ENCODE measurements around the gene CADM4. TPM values are rescaled to one million over a fixed set of nuclear protein-coding genes. Genes with fewer than 3 reads are reported as not detected.

Gene CADM4
- total and polyA plus RNA-seq, 2 of the 8 experiments (the other 6 are each of a cell fraction or from before 2014, with no cell fraction given) = 13.5 to 25.0 TPM

DNA sequence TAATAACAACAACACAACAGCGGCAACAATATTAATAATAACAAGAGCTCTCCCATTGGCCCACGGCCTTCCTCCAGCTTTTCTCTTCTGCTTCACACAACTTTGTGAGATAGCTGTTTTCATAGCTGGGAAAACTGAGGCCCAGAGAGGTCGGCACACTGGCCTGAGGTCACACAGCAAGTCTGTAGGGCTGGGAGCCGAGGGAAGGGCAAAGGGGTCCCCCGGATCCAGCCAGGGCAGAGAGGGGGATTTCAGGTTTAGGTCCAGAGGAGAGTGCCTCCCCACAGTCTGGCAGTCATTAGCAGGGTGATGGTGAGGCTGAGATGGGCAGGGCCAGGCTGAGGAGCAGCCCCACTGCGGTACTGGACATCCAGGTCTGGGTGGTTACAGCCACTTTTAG is 9.0 kb upstream of the CADM4 start (continued):
- no peak for TF ChIP-seq SIRT6 (IDR thresholded peaks at IDR 0.05; ENCODE audit: low read length)
